OCI-LY7 (cell line): ENCODE measurements around the gene PRCP.

Source experiments
- CTCF ChIP-seq: fragments of 200-600 bp; sonication (generic); conservative IDR thresholded peaks from 2 replicates; pipeline ENCODE4 v1.5.1; 2014; ENCODE audit warnings: mild to moderate bottlenecking, antibody characterized with exemption, low read length, moderate library complexity, mixed read lengths
- EZH2phosphoT487 ChIP-seq: fragments of 200-600 bp; sonication (generic); IDR thresholded peaks from 2 replicates; pipeline ENCODE4 v1.6.1; 2018; ENCODE audit warnings: low read depth, borderline replicate concordance, mild to moderate bottlenecking, mixed run types, antibody characterized with exemption, low read length, moderate library complexity, mixed read lengths

GRCh38 chr11:82942376-82942775 is 42.1 kb upstream of the PRCP start:
- TF ChIP-seq CTCF (no peak), EZH2phosphoT487 (no peak)
